Measurements from ENCODE around the gene DPEP1.

Gene DPEP1

DNA sequence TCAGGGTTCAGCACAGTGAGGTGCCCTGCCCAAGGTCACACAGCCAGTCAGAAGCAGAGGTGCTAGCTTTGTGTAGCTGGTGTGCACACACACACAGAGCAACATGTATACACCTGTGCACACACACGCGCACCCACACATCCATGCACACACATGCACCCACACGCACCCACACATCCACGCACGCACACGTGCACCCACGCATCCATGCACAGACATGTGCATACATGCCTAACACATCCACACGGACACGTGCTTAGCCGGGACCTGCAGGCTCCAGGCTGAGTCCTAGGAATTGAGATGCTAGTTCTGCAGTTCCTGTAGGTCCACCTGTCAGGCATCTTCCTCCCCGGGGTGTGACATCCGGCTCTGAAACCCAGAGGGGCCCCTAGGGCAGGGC, 13.0 kb upstream of the DPEP1 start:
- no peak for DNase-seq

DNA sequence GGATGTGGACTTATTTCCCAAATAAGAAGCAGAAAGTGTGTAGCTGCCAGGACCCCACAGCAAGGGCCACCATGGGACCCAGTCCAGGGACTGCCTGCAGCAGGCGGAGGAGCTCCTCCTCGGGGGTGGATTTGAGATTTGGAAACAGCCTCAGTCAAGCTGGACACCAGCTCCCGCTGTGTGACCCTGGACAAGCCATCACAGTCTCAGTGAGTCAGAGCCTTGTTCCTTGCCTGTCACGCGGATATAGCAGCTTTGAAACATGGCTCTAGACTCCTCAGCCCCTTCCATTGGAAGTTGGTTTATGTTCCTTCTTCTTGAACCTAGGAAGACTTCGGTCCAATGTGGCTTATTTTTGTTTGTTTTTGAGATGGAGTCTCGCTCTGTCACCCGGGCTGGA, 12.5 kb upstream of the DPEP1 start:
- no peak for DNase-seq

DNA sequence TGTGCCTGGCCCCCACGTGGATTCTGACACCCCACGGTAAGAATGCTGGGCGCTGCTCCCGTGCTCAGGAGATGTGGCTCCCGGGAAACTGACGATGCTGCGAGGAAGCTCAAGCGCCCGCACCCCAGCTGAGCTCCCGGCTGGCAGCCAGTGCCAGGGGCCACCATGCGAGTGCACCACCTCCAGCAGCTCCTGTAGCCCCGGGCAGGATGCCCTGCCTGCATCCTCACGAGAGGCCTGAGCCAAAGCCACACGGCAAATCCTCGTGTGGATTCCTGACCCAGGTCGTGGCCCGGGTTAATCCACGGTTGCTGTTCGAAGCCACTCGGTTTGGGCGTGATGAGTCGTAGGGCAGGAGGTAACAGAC, 11.6 kb upstream of the DPEP1 start:
- DNase-seq: no peak

DNA sequence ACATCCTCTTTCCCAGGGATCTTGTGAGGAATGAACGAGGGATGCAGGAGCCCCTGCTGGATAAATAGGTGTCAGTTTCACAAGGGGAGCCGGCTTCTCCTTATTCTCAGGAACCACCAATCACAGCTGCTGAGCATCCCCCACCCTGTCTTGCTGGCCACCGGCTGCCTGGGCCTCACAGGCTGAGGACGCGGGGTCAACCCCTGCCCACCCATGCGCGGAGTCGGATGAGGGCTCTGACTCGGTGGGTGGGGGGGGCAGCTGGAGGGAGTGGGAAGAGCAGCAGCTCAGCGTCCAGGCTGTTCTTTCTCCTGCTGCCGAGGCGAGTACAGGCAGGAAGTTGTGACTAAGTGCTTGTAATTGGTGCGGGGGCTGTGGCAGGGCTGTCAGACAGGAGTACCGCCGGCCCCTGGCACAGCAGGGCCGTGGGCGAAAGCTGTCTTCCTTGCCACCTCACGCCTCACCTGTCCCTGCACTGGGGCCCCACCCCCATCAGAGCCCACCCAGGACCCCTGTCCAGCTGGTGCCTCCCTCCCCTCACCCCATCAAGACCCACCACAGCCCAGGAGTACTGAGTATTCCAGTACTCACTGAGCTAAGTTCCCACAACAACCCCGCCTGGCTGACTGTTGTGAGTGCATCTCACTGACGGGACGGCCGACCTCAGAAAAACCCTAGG, 11.0 kb upstream of the DPEP1 start:
- no peak for DNase-seq

GRCh38 chr16:89602952-89603590, 10.4 kb upstream of the DPEP1 start:
- no peak for DNase-seq

DNA sequence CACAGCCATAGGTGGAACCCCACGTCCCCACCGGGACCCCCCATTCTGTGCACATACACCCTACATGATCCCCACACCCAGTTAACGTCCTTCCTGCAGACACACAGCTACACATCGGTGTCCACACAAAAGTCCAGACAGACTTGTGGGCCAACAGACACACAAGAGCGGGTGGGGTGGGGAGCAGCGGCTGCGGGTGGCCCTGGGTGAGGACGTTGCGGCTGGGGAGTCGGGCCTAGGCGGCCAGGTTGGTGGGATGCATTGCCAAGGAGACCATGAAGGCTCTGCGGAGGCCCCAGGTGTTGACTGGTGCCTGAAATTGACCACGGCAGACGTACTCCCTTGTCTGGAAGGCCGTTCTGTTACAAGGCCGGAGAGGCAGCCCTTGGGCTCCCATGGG, 8.7 kb upstream of the DPEP1 start:
- DNase-seq: no peak

DNA sequence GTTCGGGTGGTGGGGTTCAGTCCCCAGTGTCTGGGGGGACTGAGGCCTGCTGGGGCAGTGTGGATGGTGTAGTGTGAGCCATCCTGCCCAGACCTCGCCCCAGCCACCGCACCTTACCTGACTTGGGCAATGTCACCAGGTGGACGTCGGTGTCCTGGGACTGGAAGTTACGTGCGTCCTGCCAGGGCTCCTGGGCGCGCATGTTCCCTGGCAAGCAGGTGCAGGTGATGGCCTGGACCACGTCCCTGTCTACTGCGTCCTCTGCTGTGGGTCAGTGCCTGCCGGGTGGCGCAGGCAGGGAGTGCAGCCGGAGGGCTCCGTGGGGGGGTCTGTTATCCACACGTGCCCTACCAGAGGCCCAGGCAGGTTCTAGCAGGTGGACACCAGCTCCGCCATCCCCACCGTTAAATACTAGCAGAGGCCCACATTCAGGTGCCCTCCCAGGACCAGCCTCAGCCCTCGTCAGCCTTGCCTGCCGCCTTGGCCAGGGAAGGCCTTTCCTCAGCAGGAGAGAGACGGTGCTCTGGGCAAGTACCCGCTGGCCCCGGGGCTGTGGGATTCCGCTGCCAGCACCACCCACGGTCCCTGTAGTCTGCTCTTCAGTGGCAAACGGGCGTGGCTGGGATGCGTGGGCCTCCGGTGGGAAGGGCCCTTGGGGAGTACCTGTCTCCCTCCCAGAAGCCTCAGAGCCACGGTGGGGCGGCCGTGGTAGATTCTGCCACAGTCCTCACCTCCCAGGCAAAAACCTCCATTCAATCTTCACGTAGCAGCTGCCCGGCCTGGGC, 8.1 kb upstream of the DPEP1 start:
- DNase-seq: no peak

DNA sequence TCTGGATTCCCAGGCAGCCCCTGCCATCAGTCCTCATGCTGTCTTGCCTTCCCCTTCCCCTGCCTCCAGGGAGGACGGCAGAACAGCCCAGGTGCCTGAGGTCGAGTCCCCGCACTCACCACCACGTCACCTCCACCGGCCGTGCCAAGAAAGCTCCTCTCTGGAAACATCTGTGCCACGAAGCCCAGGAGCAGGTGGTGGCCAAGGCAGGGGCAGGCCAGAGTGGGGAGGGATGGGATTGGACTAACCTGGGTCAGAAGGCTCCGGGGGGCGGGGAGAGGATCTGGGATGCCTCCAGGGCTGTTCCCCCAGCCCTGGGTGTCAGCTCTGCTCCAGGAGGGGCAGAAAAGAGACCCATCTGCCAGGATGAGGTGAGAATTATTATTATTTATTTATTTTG, 7.4 kb upstream of the DPEP1 start:
- no peak for DNase-seq

- DNase-seq: no peak
Measured at GRCh38 chr16:89607453-89607852, 6.0 kb upstream of the DPEP1 start.

- no peak for DNase-seq
Measured at GRCh38 chr16:89607937-89608740, 5.3 kb upstream of the DPEP1 start.

DNA sequence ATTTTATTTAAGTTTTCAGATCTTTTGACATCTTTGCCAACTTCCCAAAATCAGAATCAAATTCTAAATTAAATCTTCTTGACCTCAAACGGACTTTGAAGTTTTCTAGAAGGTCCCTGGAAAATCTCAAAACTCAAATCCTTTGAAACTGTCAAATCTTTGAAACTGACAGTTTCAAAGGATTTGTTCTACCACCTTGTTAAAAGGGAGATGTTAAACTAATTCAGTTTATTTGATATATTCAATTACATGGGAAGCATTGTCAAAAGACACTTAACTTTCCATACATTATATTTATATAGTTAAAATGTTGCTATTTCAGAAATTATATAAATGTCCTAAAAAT, 3.4 kb upstream of the DPEP1 start:
- DNase-seq: no peak

DNA sequence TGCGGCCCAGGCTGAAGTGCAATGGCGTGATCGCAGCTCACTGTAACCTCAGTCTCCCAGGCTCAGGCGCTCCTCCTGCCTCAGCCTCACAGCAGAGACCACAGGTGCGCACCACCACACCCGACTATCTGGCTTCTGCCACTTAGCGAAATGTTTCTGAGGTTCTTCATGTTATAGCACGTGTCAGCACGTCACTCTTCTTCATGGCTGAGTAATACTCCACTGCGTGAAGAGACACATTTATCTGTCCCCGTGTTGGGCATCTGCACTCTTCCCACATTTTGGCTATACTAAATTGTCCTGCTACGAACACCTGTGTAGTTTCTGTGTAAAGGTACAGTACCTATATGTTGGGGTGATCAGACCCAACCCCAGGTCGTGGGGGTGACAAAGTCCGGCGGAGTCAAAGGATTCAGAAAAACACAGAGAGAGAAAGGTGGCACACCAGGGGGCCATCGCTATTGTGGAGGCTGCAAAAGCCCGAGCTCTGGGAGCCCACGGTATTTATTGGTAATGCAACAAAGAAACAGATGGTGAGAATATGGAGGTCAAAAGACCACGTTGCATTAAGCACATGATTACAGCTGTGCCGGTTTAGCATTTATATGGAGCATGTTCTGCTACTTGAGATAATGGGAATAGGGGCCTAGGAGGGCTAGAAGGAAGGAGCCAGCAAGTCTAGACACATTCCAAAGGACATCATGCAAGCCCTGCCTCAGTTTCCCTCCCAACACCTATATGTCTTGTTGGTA, 851 bp upstream of the DPEP1 start:
- no peak for DNase-seq

DNA sequence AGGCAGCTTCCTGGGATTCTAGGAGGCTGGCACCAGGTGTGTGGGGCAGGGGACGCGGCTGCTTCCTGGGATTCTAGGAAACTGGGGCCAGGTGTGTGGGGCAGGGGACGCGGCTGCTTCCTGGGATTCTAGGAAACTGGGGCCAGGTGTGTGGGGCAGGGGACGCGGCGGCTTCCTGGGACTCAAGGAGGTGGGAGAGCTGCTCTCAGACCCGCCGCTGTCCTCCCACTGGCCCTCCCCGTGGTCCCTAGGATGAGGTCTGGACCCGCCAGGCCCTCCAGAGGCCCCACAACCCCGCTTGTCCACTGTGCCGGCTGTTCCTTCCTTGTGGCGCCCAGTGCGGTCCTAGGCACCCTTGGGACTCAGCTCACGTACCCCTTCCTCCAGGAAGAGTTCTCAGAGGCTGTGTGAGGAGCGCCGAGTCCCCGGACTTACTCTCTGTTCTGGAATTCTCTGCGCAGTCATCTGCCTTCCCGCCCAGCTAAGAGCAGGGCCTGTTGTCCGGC, 565 bp downstream of the DPEP1 start:
- DNase-seq: no peak

- DNase-seq: no peak
Measured at GRCh38 chr16:89615176-89615575, 1.7 kb downstream of the DPEP1 start.

GRCh38 chr16:89615596-89616090, 2.2 kb downstream of the DPEP1 start:
- no peak for DNase-seq

- DNase-seq: no peak
Measured at GRCh38 chr16:89616623-89617022, 3.2 kb downstream of the DPEP1 start.

DNA sequence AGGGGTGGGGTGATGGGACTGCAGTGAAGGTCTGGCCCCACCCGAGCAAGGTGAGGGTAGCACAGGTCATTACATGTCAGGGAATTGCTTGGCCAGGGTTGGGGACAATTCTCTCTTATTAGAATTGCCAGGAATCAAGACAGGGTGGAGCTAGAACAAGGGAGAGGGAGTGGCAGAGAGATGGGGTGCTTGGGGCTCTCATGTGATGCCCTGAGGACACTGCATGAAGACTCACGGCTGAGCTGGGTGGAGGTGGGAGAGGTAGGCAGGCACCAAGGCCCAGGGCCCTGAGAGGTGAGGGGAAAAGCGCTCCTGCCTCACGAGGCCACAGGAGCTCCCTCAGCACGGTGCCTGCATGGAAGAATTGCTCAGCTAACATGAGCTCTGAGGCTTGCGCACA, 3.6 kb downstream of the DPEP1 start:
- DNase-seq: no peak

- DNase-seq: no peak
Measured at GRCh38 chr16:89618109-89618998, 4.9 kb downstream of the DPEP1 start.

DNA sequence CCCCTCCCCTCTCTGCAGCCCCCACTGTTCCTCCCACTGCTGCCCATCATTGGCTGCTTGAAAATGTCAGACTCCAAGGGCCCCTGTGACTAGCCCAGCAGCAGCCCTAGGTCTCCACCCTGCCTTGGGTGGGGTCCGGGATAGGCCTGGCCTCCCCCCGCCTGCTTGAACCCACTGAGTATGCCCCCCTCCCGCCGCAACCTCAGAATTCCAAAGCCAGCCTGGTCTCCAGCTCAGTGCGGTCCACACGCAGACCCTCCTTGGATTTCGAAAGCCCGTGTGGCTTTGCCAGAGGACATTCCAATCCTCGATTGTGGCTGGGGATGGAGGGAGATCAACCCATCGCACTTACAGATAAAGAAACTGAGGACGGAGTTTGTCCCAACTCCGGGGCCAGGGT, 6.4 kb downstream of the DPEP1 start:
- DNase-seq: no peak

GRCh38 chr16:89620406-89620841, 7.0 kb downstream of the DPEP1 start:
- no peak for DNase-seq

DNA sequence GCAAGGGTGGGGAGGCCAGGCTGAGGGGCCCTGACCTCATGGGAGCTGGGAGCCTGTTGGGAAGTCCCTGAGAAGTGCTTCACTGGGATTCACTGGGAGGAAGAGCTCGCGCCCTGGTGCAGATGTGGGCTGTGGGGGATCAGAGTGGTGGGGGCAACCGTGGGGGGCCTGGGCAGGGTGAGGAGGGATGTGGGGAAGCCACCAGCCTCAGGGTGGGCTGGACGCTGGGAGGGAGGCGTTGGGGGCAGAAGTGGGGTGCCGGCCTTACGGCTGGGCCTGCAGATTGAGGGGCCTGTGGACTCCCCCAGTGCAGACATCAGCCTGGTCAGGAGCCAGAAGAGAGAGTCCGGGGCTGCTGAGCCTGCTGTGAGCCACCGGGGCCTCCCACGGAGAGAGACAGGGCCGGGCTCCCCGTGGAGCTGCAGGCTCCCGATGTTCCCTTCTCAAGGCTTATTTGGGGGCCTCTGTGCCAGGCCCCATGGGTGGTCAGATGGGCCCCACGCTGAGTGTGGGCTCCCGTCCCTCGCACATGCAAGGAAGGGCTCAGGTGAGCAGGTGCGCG, 7.8 kb downstream of the DPEP1 start:
- DNase-seq: no peak

All from cortex of kidney (tissue), 1 donor.